NOMO-1 treated with DMSO at 0.1 percent for 48 hours (cell line): Measurements from ENCODE around the gene BCL7A.

Experiments
- DNase-seq: peaks from one replicate; lab custom pipeline; 2025; ENCODE audit not compliant: unreplicated experiment; lab: John Stamatoyannopoulos, UW

BCL7A gene

DNA sequence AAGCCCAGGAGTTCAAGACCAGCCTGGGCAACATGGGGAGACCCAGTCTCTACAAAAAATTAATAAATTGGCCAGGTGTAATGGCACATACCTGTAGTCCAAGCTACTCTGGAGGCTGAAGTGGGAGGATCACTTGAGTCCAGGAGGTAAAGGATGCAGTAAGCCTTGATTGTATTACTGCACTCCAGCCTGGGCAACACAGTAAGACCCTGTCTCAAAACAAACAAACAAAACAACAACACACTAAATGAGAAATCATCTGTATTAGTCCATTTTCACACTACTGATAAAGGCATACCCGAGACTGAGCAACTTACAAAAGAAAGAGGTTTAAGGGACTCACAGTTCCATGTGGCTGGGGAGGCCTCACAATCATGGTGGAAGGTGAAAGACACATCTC is 52.1 kb downstream of the BCL7A start:
- DNase-seq = no peak

DNA sequence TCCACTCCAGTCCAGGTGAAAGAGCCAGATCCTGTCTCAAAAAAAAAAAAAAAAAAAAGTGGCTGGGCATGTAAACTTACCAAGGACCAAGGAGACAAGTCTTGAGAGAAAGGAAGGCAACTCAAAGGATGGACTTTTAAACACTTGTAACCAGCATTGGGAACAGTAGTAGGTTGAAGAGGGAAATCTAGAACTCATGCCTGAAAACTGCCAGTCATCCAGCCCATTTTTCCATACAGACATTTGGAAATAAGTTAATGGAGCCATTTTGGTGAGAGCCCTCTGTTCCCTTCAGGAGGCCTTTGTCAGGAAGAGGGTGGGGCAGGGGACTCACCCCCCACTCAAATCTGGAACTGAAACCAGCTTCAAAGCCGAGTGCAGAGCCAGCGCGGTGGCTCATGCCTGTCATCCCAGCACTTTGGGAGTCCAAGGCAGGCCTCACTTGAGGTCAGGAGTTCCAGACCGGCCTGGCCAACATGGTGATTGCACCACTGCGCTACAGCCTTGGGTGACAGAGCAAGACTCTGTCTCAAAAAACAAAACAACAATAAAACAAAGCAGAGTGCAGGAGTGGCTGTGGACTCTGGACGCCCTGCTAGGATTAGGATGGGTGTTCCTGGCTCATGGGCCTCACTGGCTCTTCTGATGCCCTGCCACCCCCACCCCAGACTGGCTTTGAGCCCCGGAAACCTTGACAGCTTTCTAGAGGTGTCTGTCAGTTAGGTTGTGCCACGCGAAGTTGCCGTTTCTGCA is 55.2 kb downstream of the BCL7A start:
- DNase-seq = peak; percentile 38

DNA sequence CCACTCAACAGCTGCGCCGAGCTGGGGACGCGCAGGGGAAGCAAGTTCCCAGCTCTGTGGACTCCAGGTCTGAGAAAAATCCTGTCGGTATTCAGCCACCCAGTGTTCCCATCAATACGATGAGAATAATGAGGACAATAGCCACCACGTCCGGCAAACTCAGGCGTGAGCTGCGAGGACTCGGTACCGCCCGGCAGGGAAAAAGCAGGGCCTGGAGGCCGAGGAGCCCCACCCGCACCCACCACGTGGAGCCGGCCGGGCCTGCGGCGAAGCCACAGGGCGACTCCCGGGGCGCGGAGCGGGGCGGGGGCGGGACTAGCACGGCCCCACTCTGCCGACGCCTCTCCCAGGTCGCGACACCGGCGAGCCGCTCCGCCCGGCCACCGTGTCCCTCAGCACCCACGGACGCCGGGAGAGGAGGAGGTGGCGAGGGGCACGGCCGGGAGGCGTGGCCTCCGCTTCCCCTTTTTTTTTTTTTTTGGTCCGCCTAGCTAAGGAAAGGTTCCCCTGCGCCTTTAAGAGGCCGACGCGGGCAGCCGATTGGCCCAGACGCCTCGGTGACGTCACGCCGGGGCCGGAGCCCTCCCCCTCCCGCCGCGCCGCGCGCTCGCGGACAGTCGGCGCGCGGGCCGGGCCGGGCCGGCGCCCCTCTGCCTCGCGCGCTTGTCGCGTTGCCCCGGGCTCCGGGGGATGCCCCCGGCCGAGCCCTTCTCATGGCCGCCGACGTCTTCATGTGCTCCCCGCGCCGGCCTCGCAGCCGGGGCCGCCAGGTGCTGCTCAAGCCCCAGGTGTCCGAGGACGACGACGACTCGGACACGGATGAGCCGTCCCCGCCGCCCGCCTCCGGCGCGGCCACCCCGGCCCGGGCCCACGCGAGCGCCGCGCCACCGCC is 56.7 kb downstream of the BCL7A start, which contains the start of gene MLXIP:
Gene MLXIP, plus strand, starts transcription at position 616 of the 892 bp plus-strand sequence. Its CDS starts 98 bp downstream, at position 714.
- peak; percentile 89 for DNase-seq

DNA sequence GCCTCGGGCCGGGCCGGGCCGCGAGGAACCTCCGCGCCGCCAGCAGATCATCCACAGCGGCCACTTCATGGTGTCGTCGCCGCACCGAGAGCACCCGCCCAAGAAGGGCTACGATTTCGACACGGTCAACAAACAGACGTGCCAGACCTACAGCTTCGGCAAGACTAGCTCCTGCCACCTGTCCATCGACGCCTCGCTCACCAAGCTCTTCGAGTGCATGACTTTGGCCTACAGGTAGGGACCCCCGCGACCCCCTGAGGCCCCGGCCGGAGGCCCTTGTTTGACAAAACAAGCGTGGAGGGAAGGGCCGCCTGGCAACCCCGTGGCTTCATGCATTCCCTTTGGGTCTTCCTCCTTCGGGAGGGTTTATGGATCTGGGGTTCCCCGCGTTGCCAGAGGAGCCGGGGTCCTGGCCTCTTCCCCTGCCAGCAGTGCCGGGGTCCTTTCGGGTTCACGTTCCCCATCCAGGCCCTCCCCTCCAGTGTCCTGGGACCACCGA is 57.4 kb downstream of the BCL7A start:
- peak; percentile 39 for DNase-seq

DNA sequence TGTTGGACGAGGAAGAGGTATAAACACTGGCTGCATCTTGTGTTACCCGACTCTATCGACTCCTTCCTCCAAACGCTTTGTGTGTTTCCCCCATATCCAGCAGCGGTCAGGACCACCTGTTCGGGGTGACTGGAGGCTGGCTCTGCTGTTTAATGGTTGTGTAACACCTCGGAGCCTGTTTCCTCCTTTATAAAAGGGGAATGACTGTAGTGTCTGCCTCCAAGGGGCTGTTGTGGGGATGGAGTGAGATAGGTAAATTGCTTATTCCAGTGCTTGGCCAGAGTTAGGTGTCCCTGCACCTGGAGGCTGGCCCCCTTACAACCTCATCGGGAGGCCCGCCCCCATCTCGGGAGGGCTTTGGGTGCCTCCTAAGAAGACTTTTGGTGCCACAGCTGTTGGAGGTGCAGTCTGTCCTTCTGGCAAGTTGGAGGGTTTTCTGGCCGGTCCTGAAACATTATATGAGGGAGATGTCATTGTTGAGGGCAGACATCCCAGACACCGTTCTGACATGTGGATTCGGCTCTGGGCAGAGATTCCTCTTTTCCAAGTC is 57.9 kb downstream of the BCL7A start:
- peak; percentile 52 for DNase-seq

DNA sequence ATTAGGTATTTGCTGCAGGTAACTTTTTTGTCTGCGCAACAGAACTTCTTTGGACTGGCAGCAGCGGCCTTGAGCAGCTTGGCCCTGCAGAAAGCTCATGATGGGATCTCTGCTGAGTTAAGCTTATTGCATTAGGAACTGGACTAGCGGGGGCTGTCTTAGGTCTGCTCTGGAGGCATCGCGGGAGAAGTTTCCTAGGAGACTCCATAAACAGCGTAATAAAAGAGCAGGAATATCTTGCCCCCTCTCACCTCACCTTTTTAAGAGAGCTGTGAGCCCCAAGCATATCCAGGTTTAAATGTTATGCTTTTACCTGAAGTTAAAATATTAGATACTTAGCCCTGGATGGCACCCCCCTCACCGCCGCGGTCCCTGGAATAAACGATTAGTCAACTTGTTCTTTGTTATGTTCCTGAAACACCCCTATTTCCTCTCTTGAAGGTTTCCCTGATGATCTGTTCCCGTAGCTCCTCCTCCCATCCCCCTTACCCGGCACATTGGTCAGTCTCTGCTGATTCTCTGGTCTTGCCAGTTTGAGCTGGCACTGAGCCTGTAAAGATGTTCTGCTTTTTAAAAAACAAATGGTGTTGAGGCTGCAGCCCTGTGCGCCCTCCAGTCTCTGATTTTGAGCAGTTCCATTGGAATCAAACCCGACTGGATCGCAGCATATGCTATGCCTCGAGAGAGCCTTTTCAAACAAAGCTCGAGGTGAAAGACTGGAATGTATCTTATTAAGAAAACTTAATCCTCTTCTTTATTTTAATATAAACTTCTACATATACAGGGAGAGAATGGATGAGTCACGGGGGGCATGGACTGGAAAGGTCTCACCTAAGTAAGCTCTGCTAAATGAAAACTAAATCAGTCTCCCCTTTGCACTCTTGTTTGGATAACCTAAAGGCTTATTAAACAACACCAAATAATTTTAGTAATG is 58.7 kb downstream of the BCL7A start:
- DNase-seq = peak; percentile 77

DNA sequence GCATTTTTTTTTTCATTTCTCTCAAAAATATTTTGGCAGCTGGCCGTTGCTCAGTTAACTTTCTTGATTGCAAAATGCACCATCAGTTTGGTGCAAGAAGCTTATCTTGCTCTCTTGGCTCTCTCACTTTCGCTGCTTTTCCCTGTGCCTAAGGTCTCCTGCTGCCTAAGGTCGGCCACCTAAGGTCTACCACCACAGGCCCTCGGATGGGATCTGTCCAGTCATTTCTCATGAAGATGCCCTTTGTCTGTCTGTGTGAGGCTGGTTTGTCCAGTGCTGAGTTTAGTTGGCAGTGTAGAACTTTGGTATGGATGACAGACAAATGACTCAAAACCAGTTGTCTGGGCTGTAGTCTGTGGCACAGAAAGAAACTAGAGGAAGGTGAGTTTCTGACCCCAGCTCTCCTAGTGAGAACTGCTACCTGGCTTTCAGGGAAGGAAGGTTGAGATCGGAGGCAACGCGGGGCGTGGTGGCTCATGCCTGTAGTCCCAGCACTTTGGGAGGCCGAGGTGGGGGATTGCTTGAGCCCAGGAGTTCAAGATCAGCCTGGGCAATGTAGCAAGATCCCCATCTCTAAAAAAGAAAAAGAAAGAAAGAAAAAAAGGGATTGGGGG is 59.5 kb downstream of the BCL7A start:
- peak; percentile 19 for DNase-seq

DNA sequence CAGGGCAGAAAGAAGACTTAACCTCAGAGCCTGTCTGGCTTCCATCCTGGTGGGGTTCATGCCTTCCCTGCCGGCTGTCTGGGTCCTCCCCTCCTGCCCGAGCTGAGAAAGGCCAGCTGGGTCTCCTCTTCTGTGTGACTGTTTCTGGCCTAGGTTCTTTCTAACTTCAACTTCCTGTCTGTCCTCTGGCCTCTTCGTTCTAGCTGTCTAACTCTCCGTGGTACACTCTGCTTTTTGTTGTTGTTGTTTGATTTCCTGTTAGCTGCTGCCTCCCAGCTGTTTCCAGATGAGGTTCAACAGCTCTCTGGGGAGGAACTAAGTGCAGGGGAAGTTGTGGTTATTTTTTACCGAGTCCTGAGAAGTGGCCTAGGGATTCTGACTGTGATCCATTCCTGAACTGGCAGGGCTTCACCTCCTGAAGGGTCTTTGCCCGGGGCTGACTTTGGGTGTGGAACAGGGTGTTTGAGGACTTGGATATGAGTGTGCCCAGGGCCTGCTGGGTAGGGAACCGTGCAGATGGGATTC is 60.1 kb downstream of the BCL7A start:
- peak; percentile 86 for DNase-seq

DNA sequence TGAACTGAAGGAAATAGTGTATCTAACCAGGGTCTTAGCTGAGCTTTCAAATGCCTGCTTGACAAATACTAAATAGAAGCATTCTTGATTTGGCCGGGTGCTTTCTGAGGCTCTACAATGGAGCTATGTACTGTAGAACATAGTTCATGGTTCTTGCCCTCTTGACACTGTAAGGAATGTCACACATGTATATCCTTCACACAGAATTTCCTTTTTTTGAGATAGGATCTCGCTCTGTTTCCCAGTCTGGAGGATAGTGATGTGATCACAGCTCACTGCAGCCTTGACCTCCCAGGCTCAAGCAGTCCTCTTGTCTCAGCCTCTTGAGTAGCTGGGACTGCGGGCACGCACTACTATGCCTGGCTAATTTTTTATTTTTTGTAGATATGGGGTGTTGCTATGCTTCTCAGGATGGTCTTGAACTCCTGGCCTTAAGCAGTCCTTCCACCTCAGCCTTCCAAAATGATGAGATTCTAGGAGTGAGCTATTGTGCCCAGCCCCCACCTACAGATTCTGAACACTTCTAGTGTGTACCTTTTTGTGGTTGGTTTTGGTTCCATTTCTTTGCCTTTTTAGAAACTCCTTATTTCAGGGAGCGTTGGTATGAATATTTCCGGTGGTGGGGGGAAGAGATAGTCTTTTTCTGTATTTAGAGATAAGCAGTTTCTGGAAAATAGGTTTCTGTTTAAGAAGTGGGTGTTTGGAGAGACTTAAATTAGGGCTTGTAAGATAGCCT is 61.1 kb downstream of the BCL7A start:
- no peak for DNase-seq

DNA sequence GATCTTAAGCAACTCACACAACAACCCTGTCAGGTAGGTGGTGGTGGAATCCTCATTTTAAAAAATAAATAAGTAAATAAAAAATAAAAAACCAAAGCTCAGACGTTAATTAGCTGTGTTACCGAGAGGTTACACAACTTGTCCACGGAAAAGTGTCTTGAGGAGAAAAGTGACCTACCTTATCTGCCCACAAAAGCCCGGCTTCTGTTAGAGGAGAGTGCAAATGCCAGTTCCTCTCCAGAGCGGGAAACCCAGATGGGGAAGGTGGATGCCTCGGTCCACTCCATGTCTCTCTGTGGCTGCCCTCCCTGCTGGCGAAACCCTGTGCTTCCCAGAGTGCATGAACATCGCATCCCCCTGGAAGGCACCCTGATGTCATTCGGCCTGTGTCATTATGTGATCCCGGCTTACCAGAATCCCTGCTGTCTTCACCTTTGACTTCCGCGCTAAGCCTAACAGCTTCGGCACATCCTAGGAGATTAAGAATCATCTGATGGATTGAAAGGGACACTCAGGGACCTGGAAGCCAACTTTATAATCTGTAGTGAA is 63.2 kb downstream of the BCL7A start:
- DNase-seq = no peak

DNA sequence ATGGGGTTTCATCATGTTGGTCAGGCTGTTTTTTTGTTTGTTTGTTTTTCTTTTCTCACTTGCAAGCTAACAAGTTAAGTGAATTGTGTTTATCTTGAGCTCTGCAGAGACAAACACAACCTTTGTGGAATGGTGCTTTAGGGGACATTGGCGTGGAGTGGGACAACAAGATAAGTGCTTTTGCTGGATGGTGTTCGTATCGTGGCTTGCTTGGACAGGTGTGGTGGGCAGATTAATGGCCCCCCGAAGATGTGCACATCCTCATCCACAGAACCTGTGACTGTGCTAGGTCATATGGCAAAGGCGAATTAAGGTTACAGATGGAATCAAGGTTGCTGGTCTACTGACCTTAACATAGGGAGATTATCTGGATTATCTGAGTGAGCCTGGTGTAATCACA is 63.9 kb downstream of the BCL7A start:
- no peak for DNase-seq

DNA sequence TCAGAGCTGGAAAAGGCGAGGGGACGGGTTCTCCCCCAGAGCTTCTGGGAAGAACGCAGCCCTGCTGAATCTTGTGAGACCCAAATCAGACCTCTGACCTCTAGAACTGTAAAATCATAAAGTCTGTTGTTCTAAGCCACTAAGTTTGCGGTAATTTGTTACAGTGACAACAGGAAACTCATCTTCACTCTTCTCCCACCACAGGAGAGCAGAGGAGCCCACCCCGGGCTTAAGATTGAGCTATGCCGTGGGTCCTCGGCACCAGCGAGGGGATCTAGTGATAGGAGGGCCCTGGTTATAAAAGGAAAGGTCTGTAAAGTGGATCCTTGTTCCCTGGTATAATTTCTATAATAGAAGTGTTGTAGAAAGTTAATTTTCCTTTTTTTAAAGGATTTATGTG is 64.4 kb downstream of the BCL7A start:
- DNase-seq = no peak

DNA sequence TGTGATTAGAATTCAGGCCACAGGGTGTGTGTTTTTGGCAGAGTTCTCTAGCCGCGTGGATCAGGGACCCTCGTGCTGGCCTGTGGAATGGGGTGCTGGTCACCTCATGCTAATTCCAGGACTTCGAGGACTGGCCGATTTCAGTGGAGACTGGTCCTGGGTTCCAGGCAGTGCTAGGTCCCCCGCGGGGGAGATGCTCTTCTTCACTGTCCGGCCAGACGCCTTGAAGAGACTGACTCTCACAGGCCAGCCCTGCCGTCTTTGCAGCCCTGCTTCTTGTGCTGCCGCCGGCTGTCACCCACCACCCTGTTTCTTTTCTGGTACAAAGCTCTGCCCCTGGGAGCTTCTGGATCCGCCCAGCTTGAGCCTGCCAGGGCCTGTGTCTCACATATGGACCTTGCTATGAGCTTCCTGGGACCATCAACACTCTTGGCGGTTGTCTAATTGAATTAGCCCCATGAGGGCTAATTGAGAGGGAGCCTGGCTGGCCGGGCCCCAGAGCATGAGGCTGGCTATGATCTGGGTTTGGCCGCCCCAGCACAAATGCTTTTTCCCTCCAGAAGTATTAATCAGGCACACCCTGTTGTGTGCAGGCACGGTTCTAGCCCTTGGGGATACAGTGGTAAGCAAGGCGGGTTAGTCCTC is 65.1 kb downstream of the BCL7A start:
- DNase-seq = no peak

DNA sequence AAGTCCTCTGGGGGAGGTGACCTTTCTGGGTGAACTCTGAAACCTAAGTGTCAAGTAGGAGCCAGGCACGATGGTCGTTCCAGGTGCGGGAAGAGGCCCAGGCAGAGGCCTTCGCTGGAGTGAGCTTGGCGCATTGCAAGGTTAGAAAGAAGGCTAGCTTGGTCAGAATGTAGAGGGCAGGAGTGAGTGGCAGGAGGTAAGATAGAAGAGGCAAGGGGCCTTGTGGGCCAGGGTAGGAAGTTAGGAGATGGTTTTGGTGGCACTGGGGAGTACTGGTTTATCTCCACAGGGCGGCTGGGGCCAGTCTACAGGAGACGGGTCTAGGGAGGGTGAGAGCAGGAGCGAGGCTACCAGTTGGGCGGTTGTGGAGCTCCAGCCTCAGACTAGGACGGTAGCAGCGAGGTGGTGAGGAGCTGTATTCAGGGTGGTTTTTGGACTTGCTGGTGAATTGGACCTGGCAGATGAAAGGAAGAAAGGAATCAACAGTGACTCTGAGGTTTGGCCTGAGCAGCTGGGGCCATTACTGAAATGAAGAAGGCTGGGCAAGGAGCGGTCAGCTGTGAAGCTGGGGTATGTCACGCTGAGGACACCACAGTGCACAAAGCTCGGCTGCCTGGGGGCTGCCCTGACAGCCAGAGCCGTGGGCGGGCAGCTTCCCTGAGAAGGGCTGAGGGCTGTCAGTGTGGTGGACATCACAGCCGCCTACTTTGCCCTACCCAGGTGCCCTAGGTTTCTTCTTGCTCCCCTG is 65.9 kb downstream of the BCL7A start:
- DNase-seq = no peak

DNA sequence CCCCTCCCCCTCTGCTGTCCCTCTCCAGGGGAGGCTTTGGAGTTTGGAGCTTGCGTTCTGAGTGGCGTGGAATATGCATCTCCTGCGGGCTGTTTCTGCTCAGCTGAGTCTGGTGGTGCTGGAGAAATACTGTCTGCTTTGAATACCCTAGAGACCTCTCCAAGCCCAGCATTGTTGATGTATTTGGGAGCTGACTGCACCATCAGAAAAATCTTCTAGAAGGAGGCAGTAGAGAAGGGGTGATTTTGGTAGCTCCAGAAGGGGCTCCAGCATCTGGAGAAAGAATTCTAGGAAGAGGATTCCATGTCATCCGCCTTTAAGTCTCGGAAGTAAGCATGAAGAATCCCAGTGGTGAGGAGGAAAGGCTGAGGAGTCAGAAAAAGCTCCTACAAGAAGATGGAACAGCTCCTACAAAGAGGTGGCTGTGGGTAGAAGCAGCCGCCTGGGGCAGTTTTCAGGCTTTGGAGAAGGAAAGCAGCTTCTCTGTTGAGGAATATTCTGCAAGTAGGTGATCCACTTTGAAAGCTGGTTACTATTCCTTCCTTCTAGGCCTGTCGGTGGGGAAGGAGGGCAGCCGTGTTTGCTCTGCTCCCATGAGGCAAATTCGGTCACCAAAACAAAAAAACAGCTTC is 66.6 kb downstream of the BCL7A start:
- DNase-seq = no peak

DNA sequence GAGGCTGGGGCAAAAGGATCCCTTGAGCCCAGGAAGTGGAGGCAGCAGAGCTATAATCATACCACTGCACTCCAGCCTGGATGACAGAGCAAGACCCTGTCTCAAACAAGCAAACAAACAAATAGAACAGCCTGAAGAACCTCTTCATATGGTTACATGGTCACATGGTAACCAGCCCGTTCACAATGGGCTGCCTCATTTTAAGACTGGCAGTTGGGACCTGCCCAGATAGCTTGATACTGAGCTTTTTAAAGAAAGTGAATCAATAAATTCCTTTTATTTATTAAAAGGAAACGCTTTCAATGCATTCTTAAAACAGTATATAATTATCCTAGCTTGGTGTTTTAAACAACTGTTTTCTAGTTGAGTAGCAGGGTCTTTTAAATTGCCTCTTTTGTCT is 67.4 kb downstream of the BCL7A start:
- no peak for DNase-seq
